Omental fat pad (tissue), 4 donors: ENCODE measurements around the gene XYLB. TPM values are rescaled to one million over a fixed set of nuclear protein-coding genes. Genes with fewer than 3 reads are reported as not detected.

ENCODE experiments used
- ATAC-seq: fragments of 150-250 bp; one replicate; pipeline ENCODE4 v1.9.1; 2016; ENCODE audit warnings: mild to moderate bottlenecking, moderate library complexity; ENCODE audit not compliant: low FRiP score
- DNase-seq: peaks from one replicate; pipeline ENCODE4 v3.0.0-alpha.2; 2019; ENCODE audit warnings: low spot score
- CTCF ChIP-seq, 3 donors: fragments of 450-650 bp; IDR thresholded peaks; one replicate each; pipeline ENCODE4 v1.5.1; 2016 to 2017; ENCODE audit warnings: antibody characterized with exemption in 3 of 3, mild to moderate bottlenecking in 3 of 3, moderate library complexity in 2 of 3
- total RNA-seq, 4 donors: library from RNA; depleted of rRNA; stranded (reverse); fragments of >200 nt; gene quantifications; one replicate each; pipeline ENCODE4 v1.1.0, GENCODE V29; 2016

XYLB gene
- total RNA-seq, 4 donors from 2014 or later: 2.1 to 4.1 (median 3.3) TPM

DNA sequence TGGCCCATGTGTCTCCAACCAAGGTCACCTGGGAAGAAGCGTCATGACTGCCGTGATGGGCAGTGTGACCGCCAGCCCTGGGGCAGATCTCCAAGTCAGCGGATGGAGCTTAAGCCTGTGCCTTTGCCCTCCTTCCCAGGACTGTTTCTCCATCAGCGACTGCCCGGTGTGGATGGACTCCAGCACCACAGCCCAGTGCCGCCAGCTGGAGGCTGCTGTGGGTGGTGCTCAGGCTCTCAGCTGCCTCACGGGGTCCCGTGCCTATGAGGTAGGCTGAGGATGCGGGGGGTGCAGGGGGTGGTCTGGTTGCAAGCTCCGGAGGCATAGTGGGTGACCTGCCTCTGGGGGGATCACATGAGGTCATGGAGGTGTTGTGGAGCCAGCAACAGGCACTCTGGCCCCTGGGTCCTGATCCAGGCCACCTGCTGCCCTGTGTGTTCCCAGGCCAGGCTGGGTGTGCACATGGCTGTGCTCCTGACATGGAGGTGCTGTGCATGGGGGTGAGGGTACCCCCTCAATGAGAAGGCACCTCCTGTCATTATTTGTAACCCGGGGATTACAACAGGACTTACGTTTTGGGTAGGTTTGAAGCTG is 19.0 kb downstream of the XYLB start:
- no peak for DNase-seq
- ATAC-seq: no peak
- no peak for TF ChIP-seq CTCF (IDR thresholded peaks at IDR 0.05)

DNA sequence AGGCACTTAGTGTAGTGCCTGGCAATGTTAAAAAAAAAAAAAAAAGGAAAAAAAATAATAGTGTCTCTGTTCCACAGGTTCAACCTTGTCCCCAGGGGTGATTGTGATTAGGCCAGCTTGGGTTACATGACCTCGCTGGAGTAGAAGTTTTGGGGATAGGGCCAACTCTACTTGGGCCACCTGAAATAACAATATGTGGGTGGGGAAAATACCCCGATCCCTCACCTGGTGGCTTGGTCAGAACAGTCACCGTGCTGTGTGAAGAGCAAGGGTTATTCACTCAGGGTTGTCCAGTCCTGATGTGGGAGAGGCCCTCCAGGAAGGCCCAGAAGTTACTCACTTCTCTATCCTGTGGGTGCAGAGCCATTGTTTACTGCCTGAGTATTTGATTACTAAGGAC is 19.5 kb downstream of the XYLB start:
- DNase-seq (no peak), ATAC-seq (no peak)
- no peak for TF ChIP-seq CTCF (IDR thresholded peaks at IDR 0.05)

DNA sequence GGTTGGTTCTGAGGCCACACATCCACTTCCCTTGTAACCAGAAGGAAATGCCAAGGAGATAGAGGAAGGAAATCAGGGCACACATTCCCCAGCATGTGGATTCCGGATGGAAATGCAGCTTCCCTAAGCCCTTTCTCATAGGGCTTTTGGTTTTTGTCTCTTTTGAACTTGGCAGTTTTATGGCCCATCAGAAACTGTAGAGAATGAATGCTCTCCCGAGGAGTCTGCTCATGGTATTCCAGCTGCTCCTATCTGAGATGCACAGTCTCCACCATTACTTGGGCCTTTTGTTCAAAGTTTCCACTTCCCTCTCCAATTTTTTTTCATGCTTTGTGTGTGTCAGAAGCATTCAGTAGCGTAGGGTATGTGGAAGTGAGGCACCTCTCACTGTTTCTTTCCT is 21.2 kb downstream of the XYLB start:
- ATAC-seq: no peak
- no peak for DNase-seq
- TF ChIP-seq CTCF (IDR thresholded peaks at IDR 0.05): no peak

- DNase-seq (no peak), ATAC-seq (no peak)
- TF ChIP-seq CTCF (IDR thresholded peaks at IDR 0.05): no peak
These were observed 21.7 kb downstream of the XYLB start for GRCh38 chr3:38368238-38368637.

DNA sequence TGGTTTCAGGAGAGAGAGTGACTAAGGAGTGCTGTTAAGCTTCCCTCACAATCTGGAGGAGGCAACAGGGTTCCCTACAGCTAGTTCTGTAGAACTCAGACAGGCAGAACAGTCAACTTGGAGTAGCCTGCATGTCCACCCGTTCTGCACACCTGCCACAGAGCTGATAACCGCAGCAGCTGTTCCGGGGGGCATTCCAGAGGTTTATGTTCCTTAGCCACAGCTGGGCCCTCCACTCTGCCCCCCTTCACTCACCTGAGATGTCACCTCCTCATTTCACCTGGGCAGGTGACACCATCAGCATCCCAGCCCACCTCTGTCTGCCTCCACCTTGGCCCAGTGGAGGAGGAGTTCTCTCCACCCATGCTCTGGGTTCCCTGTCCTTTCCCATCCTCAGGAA is 22.6 kb downstream of the XYLB start:
- TF ChIP-seq CTCF (IDR thresholded peaks at IDR 0.05): no peak
- DNase-seq: no peak
- ATAC-seq: no peak

- TF ChIP-seq CTCF (IDR thresholded peaks at IDR 0.05): no peak
- ATAC-seq: no peak
- DNase-seq: no peak
These were observed 23.6 kb downstream of the XYLB start for GRCh38 chr3:38370149-38370548.

DNA sequence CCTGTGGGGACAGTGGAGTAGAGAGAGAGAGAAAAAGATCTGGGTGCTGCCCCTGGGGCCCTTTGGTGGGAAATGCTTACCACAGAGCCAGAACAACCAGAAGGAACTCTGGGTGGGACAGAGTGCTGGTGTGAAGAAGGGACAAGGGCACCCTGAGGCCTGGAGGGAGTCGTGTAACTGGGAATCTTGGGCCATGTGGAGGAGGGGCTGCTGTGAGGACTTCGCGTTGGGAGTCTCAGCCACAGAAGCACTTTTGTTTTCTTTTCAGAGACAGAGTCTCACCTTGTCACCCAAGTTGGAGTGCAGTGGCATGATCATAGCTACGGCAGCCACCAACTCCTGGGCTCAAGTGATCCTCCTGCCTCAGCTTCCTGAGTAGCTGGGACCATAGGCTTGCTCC is 24.3 kb downstream of the XYLB start:
- no peak for TF ChIP-seq CTCF (IDR thresholded peaks at IDR 0.05)
- ATAC-seq: no peak
- no peak for DNase-seq
